Liver (tissue), 9 donors: ENCODE measurements around the gene PTTG2. TPM values are rescaled to one million over a fixed set of nuclear protein-coding genes. Genes with fewer than 3 reads are reported as not detected.

Source experiments
- DNase-seq: peaks from one replicate; pipeline ENCODE4 v3.0.0-alpha.2; 2017; ENCODE audit warnings: low spot score
- H3K27ac ChIP-seq, 2 donors: one replicate each; pipeline ENCODE4 v1.7.0; 2013; ENCODE audit warnings: inconsistent platforms in 2 of 2, low read length in 2 of 2, control low read depth in 1 of 2, low read depth in 1 of 2, mild to moderate bottlenecking in 1 of 2
- H3K27me3 ChIP-seq, 4 donors: one replicate each; pipeline versions ENCODE4 v1.6.1 to v1.7.0; 2013; ENCODE audit warnings: low read length in 3 of 4, inconsistent platforms in 1 of 4, mild to moderate bottlenecking in 1 of 4, moderate library complexity in 1 of 4; ENCODE audit not compliant: control insufficient read depth in 4 of 4, insufficient read depth in 4 of 4
- H3K36me3 ChIP-seq, 4 donors: one replicate each; pipeline versions ENCODE4 v1.6.1 to v1.7.0; 2013; ENCODE audit warnings: low read length in 3 of 4, mild to moderate bottlenecking in 3 of 4, low read depth in 1 of 4, moderate library complexity in 1 of 4; ENCODE audit not compliant: control insufficient read depth in 4 of 4, insufficient read depth in 3 of 4
- H3K4me1 ChIP-seq, 4 donors: one replicate each; pipeline versions ENCODE4 v1.6.1 to v1.7.0; 2013; ENCODE audit warnings: low read length in 3 of 4, mild to moderate bottlenecking in 3 of 4, moderate library complexity in 1 of 4; ENCODE audit not compliant: control insufficient read depth in 4 of 4, insufficient read depth in 4 of 4
- H3K4me3 ChIP-seq, 3 donors: one replicate each; pipeline versions ENCODE4 v1.6.1 to v1.7.0; 2013; ENCODE audit warnings: low read length in 3 of 3, control low read depth in 1 of 3, low read depth in 1 of 3, mild to moderate bottlenecking in 1 of 3
- H3K9ac ChIP-seq, 2 donors: one replicate each; pipeline ENCODE4 v1.7.0; 2013; ENCODE audit warnings: low read length in 2 of 2, mild to moderate bottlenecking in 2 of 2, moderate library complexity in 2 of 2, control low read depth in 1 of 2, low read depth in 1 of 2
- H3K9me3 ChIP-seq, 4 donors: one replicate each; pipeline versions ENCODE4 v1.6.1 to v1.7.0; 2013; ENCODE audit warnings: low read length in 3 of 4; ENCODE audit not compliant: control insufficient read depth in 4 of 4
- ATF3 ChIP-seq: IDR thresholded peaks from 2 replicates; pipeline ENCODE4 v1.6.1; 2016; ENCODE audit warnings: antibody characterized with exemption
- CTCF ChIP-seq: fragments of 150-350 bp; IDR thresholded peaks from 2 replicates; pipeline ENCODE4 v1.5.1; 2017; ENCODE audit warnings: improper control_type of control experiment, low read depth, low read length; ENCODE audit not compliant: missing input control
- EGR1 ChIP-seq, 2 donors: IDR thresholded peaks; 2 replicates each; pipeline ENCODE4 v1.6.1; 2016 to 2018; ENCODE audit warnings: antibody characterized with exemption in 2 of 2, low read depth in 2 of 2
- FOXA1 ChIP-seq: IDR thresholded peaks from 2 replicates; pipeline ENCODE4 v1.6.1; 2016; ENCODE audit warnings: antibody characterized with exemption
- FOXA2 ChIP-seq: IDR thresholded peaks from 2 replicates; pipeline ENCODE4 v1.6.1; 2016; ENCODE audit warnings: antibody characterized with exemption
- GABPA ChIP-seq, 2 donors: IDR thresholded peaks in 1 of 2; conservative IDR thresholded peaks in 1 of 2; 2 replicates each; pipeline ENCODE4 v1.6.1; 2016; ENCODE audit warnings: antibody characterized with exemption in 2 of 2, mild to moderate bottlenecking in 1 of 2, moderate library complexity in 1 of 2
- HNF4A ChIP-seq, 2 donors: conservative IDR thresholded peaks; 2 replicates each; pipeline ENCODE4 v1.6.1; 2016; ENCODE audit warnings: antibody characterized with exemption in 2 of 2, mild to moderate bottlenecking in 2 of 2
- HNF4G ChIP-seq: IDR thresholded peaks from 2 replicates; pipeline ENCODE4 v1.6.1; 2016; ENCODE audit warnings: antibody characterized with exemption
- JUND ChIP-seq, 2 donors: IDR thresholded peaks; 2 replicates each; pipeline ENCODE4 v1.6.1; 2016; ENCODE audit warnings: antibody characterized with exemption in 2 of 2
- MAX ChIP-seq: IDR thresholded peaks from 2 replicates; pipeline ENCODE4 v1.6.1; 2016; ENCODE audit warnings: antibody characterized with exemption
- NR2F2 ChIP-seq: IDR thresholded peaks from 2 replicates; pipeline ENCODE4 v1.6.1; 2016; ENCODE audit warnings: antibody characterized with exemption
- RAD21 ChIP-seq, 2 donors: IDR thresholded peaks; 2 replicates each; pipeline ENCODE4 v1.6.1; 2016; ENCODE audit warnings: antibody characterized with exemption in 2 of 2, mild to moderate bottlenecking in 2 of 2
- REST ChIP-seq: IDR thresholded peaks from 2 replicates; pipeline ENCODE4 v1.6.1; 2016; ENCODE audit warnings: antibody characterized with exemption, mild to moderate bottlenecking
- RXRA ChIP-seq, 2 donors: IDR thresholded peaks; 2 replicates each; pipeline ENCODE4 v1.6.1; 2017 to 2018; ENCODE audit warnings: antibody characterized with exemption in 2 of 2, mild to moderate bottlenecking in 1 of 2
- SP1 ChIP-seq: IDR thresholded peaks from 2 replicates; pipeline ENCODE4 v1.6.1; 2018; ENCODE audit warnings: antibody characterized with exemption, mild to moderate bottlenecking
- TAF1 ChIP-seq: conservative IDR thresholded peaks from 2 replicates; pipeline ENCODE4 v1.6.1; 2016; ENCODE audit warnings: antibody characterized with exemption, mild to moderate bottlenecking
- YY1 ChIP-seq: IDR thresholded peaks from 2 replicates; pipeline ENCODE4 v1.6.1; 2016; ENCODE audit warnings: antibody characterized with exemption, mild to moderate bottlenecking
- WGBS: extraction: QIAGEN DNeasy Blood & Tissue Kit; methylation state at CpG from one replicate; pipeline ENCODE4 v1.1.7; 2013; 5-methylcytosine and 5-hydroxymethylcytosine counted together
- polyA plus RNA-seq, 2 donors: library from polyadenylated mRNA; stranded (reverse) in 1 of 2; unstranded in 1 of 2; fragments of 200-250 nt in 1 of 2; fragments of >200 nt in 1 of 2; fragmentation: Nextera tagmentation in 1 of 2; extraction: Ambion mirVana in 1 of 2; gene quantifications; one replicate each; pipeline versions ENCODE4 v1.2.1 to v1.2.3, GENCODE V29; 2013 to 2015
- total RNA-seq, 2 donors: library from RNA; depleted of rRNA; stranded (reverse); fragments of >200 nt; gene quantifications; one replicate each; pipeline ENCODE4 v1.2.3, GENCODE V29; 2014
- TF ChIP-seq, protein P1 (sequence below): IDR thresholded peaks from 2 replicates; pipeline ENCODE4 v1.6.1; 2016; ENCODE audit warnings: antibody characterized with exemption
- donor health status: healthy.
- donor health status: healthy.
- donor health status: healthy.
- donor health status: healthy.
- donor health status: healthy.

Gene PTTG2
- total and polyA plus RNA-seq, 4 donors, result 0.24 to 0.92 TPM; not detected in 2

- no peak for DNase-seq
- no peak overlapping the region for H3K27ac ChIP-seq
- H3K4me3 ChIP-seq, result no peak overlapping the region
- WGBS, result 84% methylated on average over 3 of the region's 3 CpGs
- H3K9me3 ChIP-seq, result no peaks in the 10 kb centered on the region
- no peaks in the 10 kb centered on the region for H3K27me3 ChIP-seq
- peaks cover 0 to 4% (median 0%) of the 10 kb centered on the region in 4 donors for H3K36me3 ChIP-seq
- no peak overlapping the region for H3K9ac ChIP-seq
- TF ChIP-seq SP1 (no peak), EGR1 (IDR thresholded peaks at IDR 0.05; ENCODE audit: low read depth in 2 of 2) (no peak), FOXA2 (no peak), YY1 (no peak), GABPA (IDR thresholded peaks at IDR 0.05 in 1 of 2, conservative IDR thresholded peaks at IDR 0.05 in 1 of 2) (no peak), RAD21 (IDR thresholded peaks at IDR 0.05) (no peak), RXRA (IDR thresholded peaks at IDR 0.05) (no peak), MAX (no peak), FOXA1 (no peak), HNF4G (no peak), CTCF (no peak), TAF1 (no peak), NR2F2 (no peak), HNF4A (conservative IDR thresholded peaks at IDR 0.05) (no peak)
- TF ChIP-seq, protein P1, sequence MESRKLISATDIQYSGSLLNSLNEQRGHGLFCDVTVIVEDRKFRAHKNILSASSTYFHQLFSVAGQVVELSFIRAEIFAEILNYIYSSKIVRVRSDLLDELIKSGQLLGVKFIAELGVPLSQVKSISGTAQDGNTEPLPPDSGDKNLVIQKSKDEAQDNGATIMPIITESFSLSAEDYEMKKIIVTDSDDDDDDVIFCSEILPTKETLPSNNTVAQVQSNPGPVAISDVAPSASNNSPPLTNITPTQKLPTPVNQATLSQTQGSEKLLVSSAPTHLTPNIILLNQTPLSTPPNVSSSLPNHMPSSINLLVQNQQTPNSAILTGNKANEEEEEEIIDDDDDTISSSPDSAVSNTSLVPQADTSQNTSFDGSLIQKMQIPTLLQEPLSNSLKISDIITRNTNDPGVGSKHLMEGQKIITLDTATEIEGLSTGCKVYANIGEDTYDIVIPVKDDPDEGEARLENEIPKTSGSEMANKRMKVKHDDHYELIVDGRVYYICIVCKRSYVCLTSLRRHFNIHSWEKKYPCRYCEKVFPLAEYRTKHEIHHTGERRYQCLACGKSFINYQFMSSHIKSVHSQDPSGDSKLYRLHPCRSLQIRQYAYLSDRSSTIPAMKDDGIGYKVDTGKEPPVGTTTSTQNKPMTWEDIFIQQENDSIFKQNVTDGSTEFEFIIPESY, result no peak
- peaks cover 0 to 3% (median under 1%) of the 10 kb centered on the region in 4 donors for H3K4me1 ChIP-seq
Observed at GRCh38 chr4:38003102-38003501, 42.9 kb downstream of the PTTG2 start.

DNA sequence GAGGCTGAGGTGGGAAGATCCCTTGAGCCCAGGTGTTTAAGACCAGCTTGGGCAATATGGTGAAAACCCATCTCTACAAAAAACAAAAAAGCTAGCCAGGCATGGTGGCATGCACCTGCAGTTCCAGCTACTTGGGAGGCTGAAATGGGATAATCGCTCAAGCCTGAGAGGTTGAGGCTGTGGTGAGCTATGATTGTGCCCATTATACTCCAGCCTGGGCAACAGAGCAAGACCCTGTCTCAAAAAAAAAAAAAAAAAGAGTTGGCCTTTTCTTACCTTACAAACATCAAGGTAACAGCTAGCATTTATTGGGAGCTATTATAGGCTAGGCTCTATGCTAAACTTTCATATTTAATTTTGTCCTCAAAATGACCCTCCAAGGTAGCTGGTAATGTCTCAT lies 43.4 kb downstream of the PTTG2 start:
- no peak for DNase-seq
- H3K9ac ChIP-seq, result no peak overlapping the region
- no peaks in the 10 kb centered on the region for H3K9me3 ChIP-seq
- peaks cover 0 to 4% (median 0%) of the 10 kb centered on the region in 4 donors for H3K36me3 ChIP-seq
- H3K27me3 ChIP-seq, result no peaks in the 10 kb centered on the region
- no peak for TF ChIP-seq RXRA (IDR thresholded peaks at IDR 0.05)
- TF ChIP-seq, protein P1, result no peak
- TF ChIP-seq REST, result no peak
- no peak for TF ChIP-seq HNF4G
- TF ChIP-seq FOXA1, result no peak
- TF ChIP-seq FOXA2, result no peak
- TF ChIP-seq RAD21 (IDR thresholded peaks at IDR 0.05), result no peak
- no peak for TF ChIP-seq YY1
- TF ChIP-seq SP1, result no peak
- no peak for TF ChIP-seq GABPA (IDR thresholded peaks at IDR 0.05 in 1 of 2, conservative IDR thresholded peaks at IDR 0.05 in 1 of 2)
- TF ChIP-seq TAF1, result no peak
- no peak for TF ChIP-seq ATF3
- no peak for TF ChIP-seq JUND (IDR thresholded peaks at IDR 0.05)
- TF ChIP-seq HNF4A (conservative IDR thresholded peaks at IDR 0.05), result no peak
- no peak for TF ChIP-seq NR2F2
- no peak for TF ChIP-seq CTCF
- TF ChIP-seq MAX, result no peak
- no peak for TF ChIP-seq EGR1 (IDR thresholded peaks at IDR 0.05; ENCODE audit: low read depth in 2 of 2)
- peaks cover 0 to 3% (median under 1%) of the 10 kb centered on the region in 4 donors for H3K4me1 ChIP-seq
- no peak overlapping the region for H3K4me3 ChIP-seq
- no peak overlapping the region for H3K27ac ChIP-seq
- 97% methylated on average over 1 of the region's 1 CpG for WGBS
